OCI-LY7 (cell line): ENCODE measurements around the gene SOS1.

ENCODE experiments used
- EZH2phosphoT487 ChIP-seq: fragments of 200-600 bp; sonication (generic); IDR thresholded peaks from 2 replicates; pipeline ENCODE4 v1.6.1; 2018; ENCODE audit warnings: low read depth, borderline replicate concordance, mild to moderate bottlenecking, mixed run types, antibody characterized with exemption, low read length, moderate library complexity, mixed read lengths
- TF ChIP-seq, protein P1 (sequence below): fragments of 200-600 bp; sonication (generic); conservative IDR thresholded peaks from 2 replicates; pipeline ENCODE4 v1.5.1; 2014; ENCODE audit warnings: mild to moderate bottlenecking, antibody characterized with exemption, low read length, moderate library complexity, mixed read lengths

- TF ChIP-seq, protein P1, sequence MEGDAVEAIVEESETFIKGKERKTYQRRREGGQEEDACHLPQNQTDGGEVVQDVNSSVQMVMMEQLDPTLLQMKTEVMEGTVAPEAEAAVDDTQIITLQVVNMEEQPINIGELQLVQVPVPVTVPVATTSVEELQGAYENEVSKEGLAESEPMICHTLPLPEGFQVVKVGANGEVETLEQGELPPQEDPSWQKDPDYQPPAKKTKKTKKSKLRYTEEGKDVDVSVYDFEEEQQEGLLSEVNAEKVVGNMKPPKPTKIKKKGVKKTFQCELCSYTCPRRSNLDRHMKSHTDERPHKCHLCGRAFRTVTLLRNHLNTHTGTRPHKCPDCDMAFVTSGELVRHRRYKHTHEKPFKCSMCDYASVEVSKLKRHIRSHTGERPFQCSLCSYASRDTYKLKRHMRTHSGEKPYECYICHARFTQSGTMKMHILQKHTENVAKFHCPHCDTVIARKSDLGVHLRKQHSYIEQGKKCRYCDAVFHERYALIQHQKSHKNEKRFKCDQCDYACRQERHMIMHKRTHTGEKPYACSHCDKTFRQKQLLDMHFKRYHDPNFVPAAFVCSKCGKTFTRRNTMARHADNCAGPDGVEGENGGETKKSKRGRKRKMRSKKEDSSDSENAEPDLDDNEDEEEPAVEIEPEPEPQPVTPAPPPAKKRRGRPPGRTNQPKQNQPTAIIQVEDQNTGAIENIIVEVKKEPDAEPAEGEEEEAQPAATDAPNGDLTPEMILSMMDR = no peak
- TF ChIP-seq EZH2phosphoT487 = no peak
Measured at GRCh38 chr2:38966006-38966405, 154.8 kb downstream of the SOS1 start.
